Epithelial cell of proximal tubule (primary cell): ENCODE data around the gene SLC6A8. TPM values are rescaled to one million over a fixed set of nuclear protein-coding genes. Genes with fewer than 3 reads are reported as not detected.
"Not testable (repeated sequence)": the region's sequence is repeated elsewhere in the genome, so short reads cannot be mapped to it uniquely, and the experiment has no call there.

Source experiments
- DNase-seq: peaks from one replicate; pipeline ENCODE4 v3.0.0-alpha.2; 2011; ENCODE audit warnings: low read depth
- H3K4me3 ChIP-seq: 2 replicates; pipeline ENCODE4 v1.5.1; 2011; ENCODE audit warnings: low read depth, mild to moderate bottlenecking, low read length
- total RNA-seq: library from RNA; depleted of rRNA; stranded (reverse); fragments of >200 nt; gene quantifications from 2 replicates; pipeline ENCODE4 v1.2.3, GENCODE V29; 2015
- TF ChIP-seq, protein P1 (sequence below): conservative IDR thresholded peaks from 2 replicates; pipeline ENCODE4 v1.5.1; 2012; ENCODE audit warnings: low read depth, mild to moderate bottlenecking, low read length

The SLC6A8 gene
- total RNA-seq, 1 donor from 2014 or later: 30.5 TPM

DNA sequence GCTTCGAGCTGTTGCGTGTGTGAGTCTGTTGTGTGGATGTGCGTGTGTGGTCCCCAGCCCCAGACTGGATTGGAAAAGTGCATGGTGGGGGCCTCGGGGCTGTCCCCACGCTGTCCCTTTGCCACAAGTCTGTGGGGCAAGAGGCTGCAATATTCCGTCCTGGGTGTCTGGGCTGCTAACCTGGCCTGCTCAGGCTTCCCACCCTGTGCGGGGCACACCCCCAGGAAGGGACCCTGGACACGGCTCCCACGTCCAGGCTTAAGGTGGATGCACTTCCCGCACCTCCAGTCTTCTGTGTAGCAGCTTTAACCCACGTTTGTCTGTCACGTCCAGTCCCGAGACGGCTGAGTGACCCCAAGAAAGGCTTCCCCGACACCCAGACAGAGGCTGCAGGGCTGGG, 8.4 kb downstream of the SLC6A8 start:
- TF ChIP-seq, protein P1, sequence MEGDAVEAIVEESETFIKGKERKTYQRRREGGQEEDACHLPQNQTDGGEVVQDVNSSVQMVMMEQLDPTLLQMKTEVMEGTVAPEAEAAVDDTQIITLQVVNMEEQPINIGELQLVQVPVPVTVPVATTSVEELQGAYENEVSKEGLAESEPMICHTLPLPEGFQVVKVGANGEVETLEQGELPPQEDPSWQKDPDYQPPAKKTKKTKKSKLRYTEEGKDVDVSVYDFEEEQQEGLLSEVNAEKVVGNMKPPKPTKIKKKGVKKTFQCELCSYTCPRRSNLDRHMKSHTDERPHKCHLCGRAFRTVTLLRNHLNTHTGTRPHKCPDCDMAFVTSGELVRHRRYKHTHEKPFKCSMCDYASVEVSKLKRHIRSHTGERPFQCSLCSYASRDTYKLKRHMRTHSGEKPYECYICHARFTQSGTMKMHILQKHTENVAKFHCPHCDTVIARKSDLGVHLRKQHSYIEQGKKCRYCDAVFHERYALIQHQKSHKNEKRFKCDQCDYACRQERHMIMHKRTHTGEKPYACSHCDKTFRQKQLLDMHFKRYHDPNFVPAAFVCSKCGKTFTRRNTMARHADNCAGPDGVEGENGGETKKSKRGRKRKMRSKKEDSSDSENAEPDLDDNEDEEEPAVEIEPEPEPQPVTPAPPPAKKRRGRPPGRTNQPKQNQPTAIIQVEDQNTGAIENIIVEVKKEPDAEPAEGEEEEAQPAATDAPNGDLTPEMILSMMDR: no peak
- no peak overlapping the region for H3K4me3 ChIP-seq
- no peak for DNase-seq

DNA sequence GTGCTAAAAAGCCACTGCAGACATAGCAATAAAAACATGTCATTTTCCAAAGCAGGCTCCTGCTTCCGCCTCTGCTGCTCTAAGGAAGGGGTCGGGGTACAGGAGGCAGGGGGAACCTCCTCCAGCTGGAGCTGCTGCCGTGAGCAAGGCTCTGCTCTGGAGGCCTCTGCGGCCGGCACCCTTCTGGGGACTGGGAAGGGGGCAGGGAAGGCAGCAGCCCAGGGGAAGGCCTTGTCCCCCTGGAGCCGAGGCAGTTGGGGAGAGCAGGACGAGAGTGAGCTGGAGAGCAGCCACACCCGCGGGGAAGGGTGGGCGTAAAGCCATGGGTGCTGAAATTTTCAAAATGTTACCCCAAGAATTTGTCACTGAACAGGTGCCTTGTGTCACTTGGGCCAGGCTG, 8.8 kb downstream of the SLC6A8 start:
- DNase-seq, H3K4me3 ChIP-seq: not testable (repeated sequence)

- DNase-seq: not testable (repeated sequence)
Observed at GRCh38 chrX:153696986-153697722, 9.4 kb downstream of the SLC6A8 start.

GRCh38 chrX:153697924-153698865, 10.5 kb downstream of the SLC6A8 start:
- no peak overlapping the region for H3K4me3 ChIP-seq
- TF ChIP-seq, protein P1: no peak
- no peak for DNase-seq

More at GRCh38 chrX:153696986-153697722, 9.4 kb downstream of the SLC6A8 start:
- not testable (repeated sequence) for H3K4me3 ChIP-seq

DNA sequence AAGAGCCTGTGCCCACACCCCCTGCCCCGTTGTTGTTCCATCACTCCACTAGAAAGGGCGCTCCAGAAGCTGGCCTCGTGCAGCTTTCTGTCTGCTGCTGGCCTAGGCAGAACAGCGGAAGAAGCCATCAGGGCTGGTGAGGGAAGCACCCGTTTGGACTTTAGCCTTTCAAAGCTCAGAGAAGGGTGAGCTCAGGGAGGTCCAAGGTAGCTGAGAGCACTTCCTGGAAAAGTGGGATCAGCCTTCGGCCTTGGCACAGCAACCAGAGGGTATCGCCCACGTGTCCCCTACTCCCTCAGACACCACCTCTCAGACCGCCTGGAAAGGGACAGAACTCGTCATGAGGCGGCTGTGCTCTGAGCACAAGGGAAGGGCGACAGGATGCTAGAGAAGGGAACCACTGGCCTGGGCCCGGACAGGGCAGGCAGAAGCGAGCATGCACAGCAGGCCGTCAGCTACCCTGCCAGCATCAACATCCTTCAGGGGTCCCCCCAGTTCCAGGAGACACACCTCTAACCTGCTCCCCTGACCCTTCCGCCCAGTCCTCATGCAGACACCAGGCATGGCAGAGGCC, 11.6 kb downstream of the SLC6A8 start:
- not testable (repeated sequence) for DNase-seq, H3K4me3 ChIP-seq

- H3K4me3 ChIP-seq, DNase-seq: not testable (repeated sequence)
Observed at GRCh38 chrX:153699784-153700371, 12.2 kb downstream of the SLC6A8 start.

DNA sequence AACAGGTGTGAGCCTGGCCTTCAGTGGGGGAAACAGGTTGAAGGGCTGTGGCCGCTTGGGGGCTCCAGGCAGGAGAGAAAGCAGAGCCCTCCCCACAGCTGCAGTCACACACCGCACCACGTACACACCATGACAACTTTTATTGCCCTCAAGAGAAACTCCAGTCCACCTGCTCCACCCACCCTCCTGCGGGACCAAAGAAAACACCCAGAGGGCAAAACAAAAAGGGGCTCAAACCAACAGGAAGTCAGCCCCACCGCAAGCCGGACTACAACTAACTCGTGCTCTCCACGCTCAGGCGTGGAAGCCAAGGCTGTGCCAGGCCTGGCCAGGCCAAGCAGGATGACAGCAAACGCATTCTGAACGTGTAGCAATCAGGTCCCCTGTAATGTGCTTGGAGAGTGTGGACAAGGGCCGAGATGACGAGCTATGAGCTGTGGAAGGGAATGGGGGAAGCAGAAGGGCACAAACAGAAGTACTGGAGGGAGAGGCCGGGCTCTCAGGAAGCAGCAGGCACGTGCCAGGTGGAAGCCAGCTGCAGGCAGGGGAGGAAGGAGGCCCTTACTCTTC, 12.7 kb downstream of the SLC6A8 start:
- no peak for DNase-seq
- no peak overlapping the region for H3K4me3 ChIP-seq
- TF ChIP-seq, protein P1: no peak

DNA sequence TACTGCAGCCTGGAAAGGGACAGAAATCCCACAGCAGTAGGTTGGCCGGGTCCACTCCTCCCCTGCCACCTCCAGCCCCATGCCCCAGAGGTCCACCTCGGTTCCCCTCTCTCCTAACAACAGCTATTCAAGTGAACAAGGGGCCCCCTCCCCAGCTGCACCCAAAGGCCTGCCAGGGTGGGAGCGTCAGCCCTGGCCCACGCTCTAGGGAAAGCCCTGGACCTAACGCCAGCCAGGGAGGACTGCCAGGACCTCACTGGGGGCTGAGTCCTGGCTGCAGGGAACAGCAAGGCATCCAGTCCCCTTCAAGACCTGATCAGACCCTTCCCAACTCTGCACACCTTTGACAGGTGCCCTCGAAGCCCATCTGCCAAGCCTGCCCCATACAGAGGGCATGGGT, 13.2 kb downstream of the SLC6A8 start:
- H3K4me3 ChIP-seq: no peak overlapping the region
- no peak for DNase-seq
- TF ChIP-seq, protein P1: no peak
